ENCODE measurements around the gene KATNIP.

KATNIP gene

GRCh38 chr16:27511657-27512448, 38.1 kb upstream of the KATNIP start:
- H3K4me3 ChIP-seq (ENCODE audit: low read depth, low read length) = no peak overlapping the region
- TF ChIP-seq CTCF (IDR thresholded peaks at IDR 0.05; ENCODE audit: low read depth, low read length) = no peak

- H3K4me3 ChIP-seq (ENCODE audit: low read depth, low read length) = no peak overlapping the region
- no peak for TF ChIP-seq CTCF (IDR thresholded peaks at IDR 0.05; ENCODE audit: low read depth, low read length)
Observed at GRCh38 chr16:27514806-27515205, 35.1 kb upstream of the KATNIP start.

GRCh38 chr16:27515874-27516353, 34.0 kb upstream of the KATNIP start:
- TF ChIP-seq CTCF (IDR thresholded peaks at IDR 0.05; ENCODE audit: low read depth, low read length) = peak; percentile 74
- no peak overlapping the region for H3K4me3 ChIP-seq (ENCODE audit: low read depth, low read length)

- no peak overlapping the region for H3K4me3 ChIP-seq (ENCODE audit: low read depth, low read length)
- no peak for TF ChIP-seq CTCF (IDR thresholded peaks at IDR 0.05; ENCODE audit: low read depth, low read length)
Observed at GRCh38 chr16:27516365-27516764, 33.6 kb upstream of the KATNIP start.

- TF ChIP-seq CTCF (IDR thresholded peaks at IDR 0.05; ENCODE audit: low read depth, low read length) = no peak
- no peak overlapping the region for H3K4me3 ChIP-seq (ENCODE audit: low read depth, low read length)
Observed at GRCh38 chr16:27517664-27518063, 32.3 kb upstream of the KATNIP start.

- no peak for TF ChIP-seq CTCF (IDR thresholded peaks at IDR 0.05; ENCODE audit: low read depth, low read length)
- H3K4me3 ChIP-seq (ENCODE audit: low read depth, low read length) = no peak overlapping the region
Observed at GRCh38 chr16:27518226-27518625, 31.7 kb upstream of the KATNIP start.

GRCh38 chr16:27520982-27521673, 28.8 kb upstream of the KATNIP start:
- no peak overlapping the region for H3K4me3 ChIP-seq (ENCODE audit: low read depth, low read length)
- no peak for TF ChIP-seq CTCF (IDR thresholded peaks at IDR 0.05; ENCODE audit: low read depth, low read length)
